ENCODE data around the gene NHSL2.
A peak's percentile ranks its signal among the peaks of the same experiment; 100 is the strongest.

Gene NHSL2

GRCh38 chrX:71992711-71993110 lies 82.1 kb downstream of the NHSL2 start:
- DNase-seq: no peak

DNA sequence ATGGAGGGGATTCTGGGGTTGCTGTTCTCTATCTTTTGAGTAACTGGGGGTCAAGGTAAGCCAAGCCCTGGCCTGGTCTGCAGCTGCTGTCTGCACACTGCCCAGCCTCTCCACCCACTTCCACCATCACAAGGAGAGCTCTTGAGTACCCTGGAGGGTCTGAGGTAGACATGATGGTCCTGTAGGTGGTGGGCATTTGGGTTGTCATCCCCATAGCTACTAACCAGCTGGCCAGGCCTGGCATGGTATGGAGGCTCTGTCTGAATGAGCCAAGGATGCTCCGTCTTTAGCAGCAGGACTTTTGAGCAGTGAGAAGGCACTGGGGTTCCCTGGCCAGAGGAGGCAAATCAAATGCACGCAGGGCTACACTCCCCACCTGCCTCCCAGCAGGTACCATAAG lies 82.7 kb downstream of the NHSL2 start:
- no peak for DNase-seq

DNA sequence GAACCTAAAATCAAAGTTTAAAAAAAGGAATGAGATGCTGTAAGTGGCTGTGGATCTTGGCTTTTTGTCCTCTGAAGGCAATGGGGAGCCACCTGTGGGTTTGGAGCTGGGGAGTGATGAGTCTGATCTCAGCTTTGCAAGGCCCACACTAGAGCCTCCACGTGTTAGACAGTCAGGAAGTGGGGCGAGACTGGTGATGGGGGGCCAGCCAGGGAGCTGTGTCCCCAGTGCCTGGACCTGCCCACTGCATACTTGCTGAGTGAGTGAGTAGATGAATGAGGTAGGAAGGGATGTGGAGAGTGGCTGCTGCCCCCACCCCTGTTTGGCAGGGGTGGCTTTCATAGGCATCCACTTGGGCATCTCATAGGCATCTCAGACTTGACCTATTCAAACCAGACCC lies 84.0 kb downstream of the NHSL2 start:
- no peak for DNase-seq

GRCh38 chrX:71995122-71995521 lies 84.5 kb downstream of the NHSL2 start:
- DNase-seq: no peak

DNA sequence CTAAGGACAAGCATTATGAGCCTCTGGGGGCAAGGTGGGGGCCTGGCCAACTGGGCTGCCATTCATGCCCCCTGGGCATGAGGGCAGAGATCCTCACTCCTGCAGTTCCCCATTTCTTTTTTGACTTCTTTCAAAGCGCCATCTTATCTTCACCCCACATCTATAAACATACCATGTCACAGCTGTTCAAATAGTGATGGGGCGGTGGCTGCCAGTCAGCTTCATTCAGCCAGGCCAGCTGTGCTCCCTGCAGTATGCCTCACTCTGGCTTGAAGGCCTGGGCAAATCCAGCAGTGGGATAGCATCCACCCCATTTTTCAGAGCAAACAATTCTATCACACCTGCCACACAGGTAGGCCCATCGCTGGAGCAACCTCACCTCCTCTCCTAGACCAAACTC lies 85.5 kb downstream of the NHSL2 start:
- no peak for DNase-seq

DNA sequence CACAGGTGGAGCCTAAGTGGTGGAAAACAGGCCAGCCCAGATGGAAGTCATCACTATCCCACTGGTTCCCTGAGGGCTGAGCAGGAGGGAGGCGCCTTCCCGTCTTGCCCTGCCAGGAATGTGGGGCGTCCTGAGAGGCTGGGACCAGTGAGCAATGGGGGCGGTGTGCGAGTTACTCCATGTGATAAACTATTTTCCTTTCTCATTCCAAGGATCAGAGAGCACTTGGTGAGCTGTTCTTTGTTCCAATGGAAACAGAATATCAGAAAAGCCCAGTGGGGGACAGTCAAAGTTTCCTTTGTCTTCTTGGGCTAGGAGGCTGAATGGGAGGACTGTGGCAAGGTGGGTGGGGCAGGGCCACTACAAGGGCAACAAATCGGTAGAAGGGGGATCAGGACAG lies 86.2 kb downstream of the NHSL2 start:
- no peak for DNase-seq

- no peak for DNase-seq
Measured at GRCh38 chrX:71997320-71997719, 86.7 kb downstream of the NHSL2 start.

GRCh38 chrX:71998836-71999509 lies 88.3 kb downstream of the NHSL2 start:
- no peak for DNase-seq

GRCh38 chrX:71999535-71999934 lies 88.9 kb downstream of the NHSL2 start:
- DNase-seq: no peak

DNA sequence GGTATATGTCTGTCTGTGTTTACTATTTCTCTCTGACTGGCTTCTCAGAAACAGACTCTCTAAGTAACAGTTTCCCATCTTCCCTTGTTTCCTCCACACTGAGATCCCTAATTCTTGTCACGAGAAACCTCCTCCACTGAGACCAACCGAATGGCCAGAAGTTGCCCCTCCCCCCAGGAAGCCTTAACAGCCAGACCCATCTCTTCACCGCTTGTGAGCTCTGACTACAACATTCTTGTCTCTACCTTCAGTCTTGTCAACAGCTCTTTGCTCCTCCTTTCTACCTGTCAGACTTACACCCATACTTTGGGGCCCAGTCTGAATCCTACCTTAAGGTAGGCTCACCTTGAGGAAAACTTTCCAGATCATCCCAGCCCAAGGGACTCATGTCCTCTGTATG lies 90.8 kb downstream of the NHSL2 start:
- DNase-seq: no peak

DNA sequence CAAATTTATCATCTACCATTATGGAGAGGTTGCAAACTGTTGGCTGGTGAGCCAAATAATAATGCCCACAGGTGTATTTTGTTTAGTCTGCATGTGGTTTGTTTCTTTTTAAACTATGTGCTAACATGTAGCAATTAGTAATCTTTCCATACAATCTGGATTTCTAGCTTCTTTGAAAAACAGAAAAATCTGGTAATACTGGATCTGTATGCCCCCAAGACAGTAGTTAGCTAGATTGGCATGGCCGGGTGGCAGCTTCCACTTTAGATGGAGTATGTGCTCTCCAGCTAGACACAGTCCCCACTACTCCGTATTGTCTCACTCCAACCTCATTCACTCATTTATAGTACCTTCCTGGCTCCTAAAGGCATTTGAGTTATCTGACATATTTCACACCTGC lies 91.3 kb downstream of the NHSL2 start:
- DNase-seq: no peak

GRCh38 chrX:72002875-72003274 lies 92.2 kb downstream of the NHSL2 start:
- DNase-seq: no peak

DNA sequence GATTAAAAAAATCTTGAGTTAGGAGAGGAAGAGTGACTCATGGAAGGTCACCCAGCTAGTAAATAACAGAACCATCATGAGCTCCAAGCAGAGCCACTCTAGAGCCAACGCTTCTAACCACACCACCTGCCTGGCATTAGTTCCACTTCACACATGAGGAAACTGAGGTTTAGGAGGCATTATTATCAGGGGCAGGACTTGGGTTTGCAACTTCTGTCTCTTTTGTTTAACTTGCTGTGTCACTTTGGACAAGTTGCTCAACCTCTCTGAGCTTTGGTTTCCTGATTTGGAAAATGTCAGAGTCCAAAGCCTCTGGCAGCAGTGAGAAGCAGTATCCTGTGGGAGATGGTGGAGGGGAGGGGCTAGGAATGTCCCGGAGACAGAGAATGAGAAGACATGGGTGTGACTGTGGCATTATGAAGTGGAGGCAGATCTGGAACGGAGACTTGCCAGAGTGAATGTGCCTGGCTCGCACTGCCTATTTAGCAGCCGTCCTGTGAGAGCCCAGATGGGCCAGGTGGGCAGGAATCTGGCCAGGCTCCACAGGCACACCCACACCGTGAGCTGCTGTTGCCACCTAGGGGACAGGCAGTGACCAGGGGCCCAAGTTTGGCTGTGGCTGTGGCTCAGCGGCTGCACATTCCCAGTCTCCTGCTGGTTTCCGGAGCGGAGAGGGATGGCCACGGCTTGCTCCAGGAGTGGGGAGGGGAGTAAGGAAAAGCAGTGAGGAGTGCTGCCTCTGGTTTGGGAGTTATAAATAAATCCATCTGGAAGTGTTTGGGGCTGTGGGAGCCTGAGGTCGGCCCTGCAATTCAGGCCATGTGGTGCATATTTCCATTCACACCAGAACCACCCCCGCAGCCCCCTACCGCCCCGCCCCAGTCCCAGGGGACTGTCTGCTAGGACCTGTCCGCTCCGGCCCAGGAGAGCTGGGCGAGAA lies 93.4 kb downstream of the NHSL2 start:
- DNase-seq: no peak

DNA sequence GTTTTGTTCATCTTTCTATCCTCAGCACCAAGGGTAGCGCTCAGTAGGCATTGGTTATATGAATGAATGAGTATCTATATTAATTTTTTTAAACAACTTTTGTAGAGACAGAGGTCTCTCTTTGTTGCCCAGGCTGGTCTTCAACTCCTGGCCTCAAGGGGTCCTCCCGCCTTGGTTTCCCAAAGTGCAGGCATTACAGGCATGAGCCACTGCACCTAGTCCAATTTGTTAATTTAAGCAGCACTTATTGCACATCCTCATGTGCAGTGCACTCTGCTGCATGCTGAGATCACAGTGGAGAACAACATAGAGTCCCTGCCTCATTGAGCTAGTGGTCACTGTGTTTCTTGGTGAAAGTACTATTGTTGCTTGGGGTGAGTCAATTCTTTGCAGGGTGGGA lies 94.4 kb downstream of the NHSL2 start:
- DNase-seq: no peak

DNA sequence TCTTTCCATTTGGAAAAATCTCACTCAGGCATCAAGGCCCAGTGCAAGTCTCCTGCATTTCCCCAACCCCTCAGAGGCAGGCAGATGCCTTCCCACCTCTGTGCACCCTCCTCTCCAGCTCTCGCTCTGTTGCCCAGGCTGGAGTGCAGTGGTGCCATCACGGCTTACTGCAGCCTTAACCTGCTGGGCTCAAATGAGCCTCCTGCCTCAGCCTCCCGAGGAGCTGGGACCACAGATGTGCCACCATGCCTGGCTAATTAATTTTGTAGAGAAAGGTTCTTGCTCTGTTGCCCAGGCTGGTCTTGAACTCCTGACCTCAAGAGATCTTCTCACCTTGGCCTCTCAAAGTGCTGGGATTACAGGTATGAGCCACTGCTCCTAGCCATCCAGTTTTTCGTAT lies 95.8 kb downstream of the NHSL2 start:
- no peak for DNase-seq

GRCh38 chrX:72009731-72010130 lies 99.1 kb downstream of the NHSL2 start:
- DNase-seq: no peak

DNA sequence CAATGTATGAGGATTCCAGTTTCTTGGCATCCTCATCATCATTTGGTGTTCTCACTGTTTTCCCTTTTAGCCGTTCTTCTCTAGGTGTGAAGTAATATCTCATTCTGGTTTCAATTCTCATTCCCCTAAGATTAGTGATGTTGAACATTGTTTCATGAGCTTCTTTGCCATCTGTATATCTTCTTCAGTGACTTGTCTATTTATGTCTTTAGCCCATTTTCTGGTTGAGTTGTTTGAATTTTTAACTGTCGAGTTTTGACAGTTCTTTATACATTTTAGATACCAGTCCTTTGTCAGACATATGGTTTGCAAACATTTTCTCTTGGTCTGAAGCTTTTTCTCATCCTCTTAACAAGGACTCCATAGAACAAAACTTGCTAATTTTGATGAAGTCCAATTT lies 101.1 kb downstream of the NHSL2 start:
- no peak for DNase-seq

- DNase-seq: no peak
Measured at GRCh38 chrX:72015383-72015782, 104.7 kb downstream of the NHSL2 start.

- no peak for DNase-seq
Measured at GRCh38 chrX:72016881-72017783, 106.5 kb downstream of the NHSL2 start.

- DNase-seq: peak; percentile 50
Measured at GRCh38 chrX:72018277-72019112, 107.8 kb downstream of the NHSL2 start.

DNA sequence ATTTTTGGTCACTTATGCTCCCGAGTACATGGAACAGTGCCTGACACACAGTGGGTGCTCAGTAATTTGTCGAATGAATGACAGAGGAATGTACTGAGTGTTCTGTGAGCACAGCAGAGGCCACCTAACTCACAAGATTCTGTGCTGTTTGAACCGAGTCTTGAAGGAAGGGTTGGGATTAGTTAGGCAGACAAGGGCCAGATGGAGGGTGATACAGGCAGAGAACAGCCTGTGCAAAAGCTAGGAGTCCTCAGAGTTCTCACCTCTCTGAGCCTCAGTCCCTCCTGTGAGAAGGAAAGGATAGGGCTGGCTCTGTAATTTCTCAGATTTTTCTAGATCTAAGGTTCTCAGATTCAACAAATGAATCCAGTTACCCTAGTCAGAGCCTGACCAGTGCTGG lies 108.8 kb downstream of the NHSL2 start:
- DNase-seq: no peak

DNA sequence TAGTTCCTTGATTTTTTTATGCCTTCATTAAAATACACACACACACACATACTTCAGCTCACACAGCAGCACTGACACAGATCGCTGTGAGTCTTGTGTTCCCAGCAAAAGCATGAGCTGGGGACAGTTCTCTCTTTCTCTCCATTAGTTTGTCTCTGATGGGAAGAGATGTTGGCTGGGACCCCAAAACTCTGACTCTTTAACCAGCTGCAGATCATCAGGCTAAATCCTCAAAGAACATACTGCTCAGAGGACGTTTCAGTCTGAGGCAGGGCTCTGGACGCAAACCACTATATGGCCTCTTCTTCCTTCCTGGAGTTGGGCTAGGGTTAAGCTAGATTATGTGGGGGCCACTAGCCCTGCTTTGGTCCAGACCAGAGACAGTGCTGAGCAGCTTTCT lies 109.6 kb downstream of the NHSL2 start:
- DNase-seq: no peak
